SK-N-DZ (cell line): ENCODE measurements around the gene AGPS.
A peak's percentile ranks its signal among the peaks of the same experiment; 100 is the strongest.

Experiments
- DNase-seq: peaks from one replicate; pipeline ENCODE4 v3.0.0-alpha.2; 2015; ENCODE audit warnings: low spot score

The AGPS gene

GRCh38 chr2:177525351-177525924, 132.9 kb downstream of the AGPS start:
- no peak for DNase-seq

GRCh38 chr2:177528351-177528933, 135.9 kb downstream of the AGPS start:
- DNase-seq, result no peak

GRCh38 chr2:177529166-177529565, 136.6 kb downstream of the AGPS start:
- no peak for DNase-seq

GRCh38 chr2:177530561-177530960, 138.0 kb downstream of the AGPS start:
- DNase-seq, result peak; percentile 85

- DNase-seq, result no peak
Observed at GRCh38 chr2:177531706-177532105, 139.1 kb downstream of the AGPS start.

GRCh38 chr2:177532567-177532966, 140.0 kb downstream of the AGPS start:
- DNase-seq, result no peak

GRCh38 chr2:177533253-177533652, 140.7 kb downstream of the AGPS start:
- no peak for DNase-seq

GRCh38 chr2:177535000-177535399, 142.4 kb downstream of the AGPS start:
- no peak for DNase-seq

GRCh38 chr2:177535958-177536504, 143.5 kb downstream of the AGPS start:
- no peak for DNase-seq

- no peak for DNase-seq
Observed at GRCh38 chr2:177537213-177537612, 144.6 kb downstream of the AGPS start.

GRCh38 chr2:177537636-177538035, 145.1 kb downstream of the AGPS start:
- no peak for DNase-seq

GRCh38 chr2:177538323-177538722, 145.8 kb downstream of the AGPS start:
- DNase-seq, result no peak

GRCh38 chr2:177540283-177540682, 147.7 kb downstream of the AGPS start:
- no peak for DNase-seq

GRCh38 chr2:177541258-177541991, 148.9 kb downstream of the AGPS start:
- no peak for DNase-seq

GRCh38 chr2:177542396-177542795, 149.8 kb downstream of the AGPS start:
- no peak for DNase-seq

GRCh38 chr2:177543007-177543760, 150.6 kb downstream of the AGPS start:
- DNase-seq, result no peak

- no peak for DNase-seq
Observed at GRCh38 chr2:177545143-177545542, 152.6 kb downstream of the AGPS start.

- no peak for DNase-seq
Observed at GRCh38 chr2:177545981-177546585, 153.5 kb downstream of the AGPS start.

- no peak for DNase-seq
Observed at GRCh38 chr2:177547122-177547521, 154.5 kb downstream of the AGPS start.

GRCh38 chr2:177547772-177548171, 155.2 kb downstream of the AGPS start:
- DNase-seq, result no peak

GRCh38 chr2:177548636-177549035, 156.1 kb downstream of the AGPS start:
- DNase-seq, result no peak

GRCh38 chr2:177549171-177549570, 156.6 kb downstream of the AGPS start:
- peak; percentile 92 for DNase-seq
